Gastrocnemius medialis (tissue), 4 donors: ENCODE results near the gene SEPHS2. TPM values are rescaled to one million over a fixed set of nuclear protein-coding genes. Genes with fewer than 3 reads are reported as not detected.

ENCODE experiments used
- ATAC-seq, 2 donors: fragments of 150-250 bp; one replicate each; pipeline ENCODE4 v1.9.1; 2016
- DNase-seq, 2 donors: peaks; one replicate each; pipeline ENCODE4 v3.0.0-alpha.2; 2019
- H3K27ac ChIP-seq, 4 donors: fragments of 200-600 bp; sonication (generic); 1 replicate in 1 of 4; 2 replicates in 3 of 4; pipeline ENCODE4 v1.5.1; 2016 to 2018; ENCODE audit warnings: mild to moderate bottlenecking in 2 of 4, moderate library complexity in 1 of 4
- H3K27me3 ChIP-seq, 3 donors: fragments of 200-600 bp; sonication (generic) in 2 of 3; 1 replicate in 1 of 3; 2 replicates in 2 of 3; pipeline versions ENCODE4 v1.5.1 to v1.6.0; 2016 to 2019; ENCODE audit warnings: mild to moderate bottlenecking in 1 of 3, moderate library complexity in 1 of 3
- H3K36me3 ChIP-seq, 2 donors: fragments of 200-600 bp; sonication (generic) in 1 of 2; one replicate each; pipeline ENCODE4 v1.5.1; 2017 to 2018
- H3K4me1 ChIP-seq, 2 donors: fragments of 200-600 bp; sonication (generic) in 1 of 2; one replicate each; pipeline ENCODE4 v1.5.1; 2016 to 2017; ENCODE audit warnings: mild to moderate bottlenecking in 2 of 2
- H3K4me3 ChIP-seq, 4 donors: fragments of 200-600 bp; sonication (generic) in 3 of 4; 1 replicate in 1 of 4; 2 replicates in 3 of 4; pipeline ENCODE4 v1.5.1; 2016 to 2019; ENCODE audit warnings: mild to moderate bottlenecking in 2 of 4
- H3K9me3 ChIP-seq, 3 donors: fragments of 200-600 bp; sonication (generic) in 2 of 3; 1 replicate in 1 of 3; 2 replicates in 2 of 3; pipeline ENCODE4 v1.5.1; 2016 to 2019
- POLR2A ChIP-seq, 2 donors: fragments of 450-650 bp; IDR thresholded peaks; one replicate each; pipeline ENCODE4 v1.6.1; 2017; ENCODE audit warnings: antibody characterized with exemption in 2 of 2, mild to moderate bottlenecking in 2 of 2, moderate library complexity in 2 of 2
- in situ Hi-C, 4 donors: fragments of 200-750 bp; cut with MboI; loops; one replicate each; pipeline versions ENCODE4 v1.15.0 to v1.8.0; 2017; ENCODE audit warnings: low sequenced_read_pairs in 4 of 4
- intact Hi-C: fragments of 100-400 bp; cut with DNase I; formaldehyde crosslinking; loops from one replicate; pipeline ENCODE4 v1.15.1; 2023; ENCODE audit warnings: low total_unique reads
- total RNA-seq, 4 donors: library from RNA; depleted of rRNA; stranded (reverse); fragments of >200 nt; gene quantifications; one replicate each; pipeline versions ENCODE4 v1.1.0 to v1.2.3, GENCODE V29; 2016
- TF ChIP-seq, protein P1 (sequence below), 5 experiments: fragments of 450-650 bp in 3 of 5; fragments of 200-600 bp in 2 of 5; sonication (generic) in 2 of 5; IDR thresholded peaks in 4 of 5; conservative IDR thresholded peaks in 1 of 5; 1 replicate in 4 of 5; 2 replicates in 1 of 5; pipeline ENCODE4 v1.5.1; 2016 to 2019; ENCODE audit warnings: antibody characterized with exemption in 5 of 5, mild to moderate bottlenecking in 3 of 5, moderate library complexity in 3 of 5

The SEPHS2 gene
- total RNA-seq, 4 donors from 2014 or later = 23.7 to 29.5 (median 27.4) TPM

DNA sequence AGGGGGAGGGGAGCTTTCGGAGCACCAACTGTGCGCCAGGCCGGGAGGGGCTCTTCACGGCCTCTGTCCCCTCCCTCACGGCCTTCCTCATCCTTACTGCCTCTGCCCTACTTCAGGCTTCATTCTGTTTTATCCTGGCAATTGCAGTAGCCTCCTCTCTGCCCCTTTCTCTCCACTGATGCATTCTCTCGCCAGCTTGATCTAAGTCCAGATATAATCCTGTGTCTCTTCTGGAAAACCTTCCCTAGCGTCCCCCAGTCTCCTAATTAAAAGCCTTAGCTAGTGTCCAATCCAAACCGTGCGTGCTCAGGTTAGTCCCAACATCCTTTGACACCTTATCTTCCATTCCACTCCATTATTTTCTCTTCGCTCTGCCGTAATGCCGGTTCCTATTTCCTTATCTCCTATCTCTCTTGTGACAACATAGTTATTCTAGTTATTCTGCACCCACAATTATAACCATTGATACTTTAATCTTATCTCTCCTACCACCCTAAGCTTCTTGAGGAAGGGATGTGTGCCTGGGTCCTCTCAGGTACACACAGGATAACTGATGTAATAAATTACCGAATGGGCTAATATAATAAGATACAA lies 49.6 kb downstream of the SEPHS2 start:
- no peak for ATAC-seq
- H3K9me3 ChIP-seq = no peaks in the 10 kb centered on the region
- peaks cover 16 to 25% of the 10 kb centered on the region in 2 donors for H3K4me1 ChIP-seq
- in situ Hi-C loops (no loop called here), intact Hi-C loops (loop anchor here (1.0 kb wide), 2 partner anchors 11 to 18 kb away; partner anchors contain the start of gene ZNF771)
- H3K36me3 ChIP-seq = peaks cover 0 to 17% of the 10 kb centered on the region in 2 donors
- no peaks in the 10 kb centered on the region for H3K27me3 ChIP-seq
- no peak for DNase-seq
- TF ChIP-seq POLR2A (IDR thresholded peaks at IDR 0.05) = no peak
- TF ChIP-seq, protein P1, sequence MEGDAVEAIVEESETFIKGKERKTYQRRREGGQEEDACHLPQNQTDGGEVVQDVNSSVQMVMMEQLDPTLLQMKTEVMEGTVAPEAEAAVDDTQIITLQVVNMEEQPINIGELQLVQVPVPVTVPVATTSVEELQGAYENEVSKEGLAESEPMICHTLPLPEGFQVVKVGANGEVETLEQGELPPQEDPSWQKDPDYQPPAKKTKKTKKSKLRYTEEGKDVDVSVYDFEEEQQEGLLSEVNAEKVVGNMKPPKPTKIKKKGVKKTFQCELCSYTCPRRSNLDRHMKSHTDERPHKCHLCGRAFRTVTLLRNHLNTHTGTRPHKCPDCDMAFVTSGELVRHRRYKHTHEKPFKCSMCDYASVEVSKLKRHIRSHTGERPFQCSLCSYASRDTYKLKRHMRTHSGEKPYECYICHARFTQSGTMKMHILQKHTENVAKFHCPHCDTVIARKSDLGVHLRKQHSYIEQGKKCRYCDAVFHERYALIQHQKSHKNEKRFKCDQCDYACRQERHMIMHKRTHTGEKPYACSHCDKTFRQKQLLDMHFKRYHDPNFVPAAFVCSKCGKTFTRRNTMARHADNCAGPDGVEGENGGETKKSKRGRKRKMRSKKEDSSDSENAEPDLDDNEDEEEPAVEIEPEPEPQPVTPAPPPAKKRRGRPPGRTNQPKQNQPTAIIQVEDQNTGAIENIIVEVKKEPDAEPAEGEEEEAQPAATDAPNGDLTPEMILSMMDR (IDR thresholded peaks at IDR 0.05 in 4 of 5, conservative IDR thresholded peaks at IDR 0.05 in 1 of 5) = no peak
- peak overlapping the region; percentile 77 to 88 (median 86) for H3K27ac ChIP-seq
- peak overlapping the region; percentile 75 to 86 (median 79) for H3K4me3 ChIP-seq

DNA sequence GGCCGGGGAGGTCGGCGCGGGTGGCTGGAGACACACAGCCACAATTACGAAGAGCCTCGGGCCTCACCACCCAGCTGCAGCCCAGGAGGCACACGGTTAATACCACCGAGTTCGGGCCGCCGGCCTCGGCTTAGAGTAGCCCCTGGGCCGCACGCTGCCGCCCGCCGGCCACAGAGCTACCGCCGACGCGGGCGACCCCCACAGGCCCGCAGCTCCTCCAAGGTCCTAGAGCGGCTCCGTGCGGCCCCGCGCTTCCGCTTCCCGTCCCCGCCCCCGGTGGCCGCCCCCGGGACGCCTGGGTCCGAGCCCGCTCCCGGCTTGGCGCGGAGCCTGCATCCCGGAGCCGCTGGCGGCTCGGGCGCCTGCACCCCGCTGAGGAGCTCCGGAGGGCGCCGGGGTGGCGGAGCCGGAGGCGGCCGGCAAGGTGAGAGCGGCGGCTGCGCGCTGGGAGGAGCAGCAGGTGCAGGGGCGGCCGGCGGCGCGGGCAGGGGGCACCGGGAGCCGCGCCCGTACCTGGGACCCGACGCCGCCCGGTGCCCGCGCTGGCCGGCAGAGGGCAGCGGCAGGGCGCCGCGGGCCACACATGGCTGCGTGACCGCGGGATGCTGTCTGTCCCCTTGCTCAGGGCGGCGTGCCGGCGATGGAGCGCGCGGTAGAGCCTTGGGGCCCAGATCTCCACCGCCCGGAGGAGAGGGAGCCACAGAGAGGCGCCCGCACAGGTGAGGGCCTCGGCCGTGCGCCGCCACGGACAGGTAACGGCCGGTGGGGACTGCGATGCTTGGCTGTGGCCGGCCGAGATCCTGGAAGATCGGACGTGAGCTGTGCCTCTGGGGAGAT lies 50.3 kb downstream of the SEPHS2 start, which contains the start of gene ZNF48:
TSS of gene ZNF48 (plus strand) at position 266 of the 837 bp plus-strand sequence. CDS start at position 641, 375 bp downstream.
- TF ChIP-seq POLR2A (IDR thresholded peaks at IDR 0.05) = peak; percentile 54 to 62
- TF ChIP-seq, protein P1 (IDR thresholded peaks at IDR 0.05 in 4 of 5, conservative IDR thresholded peaks at IDR 0.05 in 1 of 5) = peak in 4 of 5 experiments; percentile 65 to 81 (median 74)
- Histone ChIP-seq H3K4me1 (peaks cover 12 to 22% of the 10 kb centered on the region in 2 donors), H3K27ac (peak within 1 kb of the TSS; percentile 77 to 88 (median 86)), H3K36me3 (peaks cover 0 to 17% of the 10 kb centered on the region in 2 donors), H3K27me3 (no peaks in the 10 kb centered on the region), H3K4me3 (peak within 1 kb of the TSS; percentile 75 to 86 (median 79)), H3K9me3 (no peaks in the 10 kb centered on the region)
- DNase-seq = peak; percentile 66 to 84
- peak; percentile 83 to 88 for ATAC-seq
- in situ Hi-C loops = no loop called here
- intact Hi-C loops = loop anchor here (1.0 kb wide), 2 partner anchors 12 to 17 kb away; partner anchors contain the start of gene ZNF771

DNA sequence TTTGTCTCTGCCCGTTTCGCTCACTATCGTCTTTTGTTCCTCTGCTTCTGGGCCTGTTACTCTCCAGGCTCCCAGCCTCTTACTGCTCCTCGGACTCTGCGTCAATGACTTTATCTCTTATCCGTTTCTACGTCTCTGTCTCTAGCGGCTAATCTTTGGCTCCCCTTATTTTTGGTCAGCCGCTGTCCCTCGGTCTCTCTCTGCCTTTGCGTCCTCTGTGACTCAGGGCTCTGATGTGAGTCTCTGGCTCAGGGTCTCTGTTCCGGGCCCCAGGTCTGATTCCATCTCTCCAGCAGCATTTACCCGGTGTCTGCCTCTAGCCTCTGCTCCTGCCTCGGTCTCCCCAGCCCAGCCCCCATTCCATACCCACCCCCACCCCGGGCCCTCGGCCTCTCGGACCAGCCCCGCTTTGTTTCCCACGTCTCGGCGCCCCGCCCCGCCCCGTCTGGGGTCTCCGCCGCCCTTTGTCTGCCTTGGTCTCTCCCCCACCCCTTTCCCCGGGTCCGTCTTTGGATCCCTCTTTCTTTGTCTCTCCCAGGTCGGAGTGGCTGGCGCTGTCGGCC lies 51.0 kb downstream of the SEPHS2 start:
- Histone ChIP-seq H3K4me1 (peaks cover 12 to 18% of the 10 kb centered on the region in 2 donors), H3K27me3 (no peaks in the 10 kb centered on the region), H3K9me3 (no peaks in the 10 kb centered on the region), H3K27ac (peak overlapping the region; percentile 77 to 88 (median 86)), H3K36me3 (peaks cover 0 to 17% of the 10 kb centered on the region in 2 donors), H3K4me3 (peak overlapping the region; percentile 75 to 86 (median 79))
- no peak for DNase-seq
- intact Hi-C loops (loop anchor here (1.0 kb wide), 2 partner anchors 13 to 16 kb away; partner anchors contain the start of gene ZNF771), in situ Hi-C loops (no loop called here)
- peak; percentile 32 to 41 for ATAC-seq
- no peak for TF ChIP-seq POLR2A (IDR thresholded peaks at IDR 0.05)
- TF ChIP-seq, protein P1 (IDR thresholded peaks at IDR 0.05 in 4 of 5, conservative IDR thresholded peaks at IDR 0.05 in 1 of 5) = no peak

Other genes starting within 250 kb of the SEPHS2 start
- gene SULT1A3, start 246.6 kb downstream of the SEPHS2 start, total RNA-seq = 10 to 100 TPM in 1 of 4 donors, 1 to 10 TPM in 2, not detected in 1; 4.9 to 11.3 (median 9.2) TPM
- gene NPIPB13, start 197.4 kb downstream of the SEPHS2 start, total RNA-seq = 10 to 100 TPM in 1 of 4 donors, 1 to 10 TPM in 1, under 1 TPM in 2; 0.62 to 10.4 (median 0.91) TPM
- 10 to 100 TPM; 33.4 to 53.8 (median 40.9) TPM for gene CD2BP2, start 90.6 kb downstream of the SEPHS2 start, total RNA-seq
- gene TBC1D10B, start 75.4 kb downstream of the SEPHS2 start, total RNA-seq = 10 to 100 TPM; 35.3 to 52.6 (median 43.6) TPM
- 1,000 to 10,000 TPM; 1,053 to 4,879 (median 1,942) TPM for gene MYL11, start 71.1 kb downstream of the SEPHS2 start, total RNA-seq
- gene SEPTIN1, start 63.3 kb downstream of the SEPHS2 start, total RNA-seq = under 1 TPM in 1 of 4 donors, not detected in 3; 0.65 TPM
- gene ZNF48, start 50.5 kb downstream of the SEPHS2 start, total RNA-seq = 10 to 100 TPM in 2 of 4 donors, 1 to 10 TPM in 2; 4.4 to 12.7 (median 8.7) TPM
- gene ZNF771, start 38.3 kb downstream of the SEPHS2 start, total RNA-seq = 10 to 100 TPM; 16.7 to 34.1 (median 24.7) TPM
- 10 to 100 TPM; 11.8 to 32.6 (median 17.8) TPM for gene DCTPP1, start 15.8 kb downstream of the SEPHS2 start, total RNA-seq
- 1 to 10 TPM in 1 of 4 donors, under 1 TPM in 2, not detected in 1; 0.16 to 1.9 (median 0.86) TPM for gene ITGAL, start 26.9 kb upstream of the SEPHS2 start, total RNA-seq
- 100 to 1,000 TPM in 1 of 4 donors, 10 to 100 TPM in 3; 39.8 to 118 (median 69.8) TPM for gene ZNF768, start 80.7 kb upstream of the SEPHS2 start, total RNA-seq
- 10 to 100 TPM in 3 of 4 donors, 1 to 10 TPM in 1; 8.6 to 17.5 (median 13.1) TPM for gene ZNF747, start 89.0 kb upstream of the SEPHS2 start, total RNA-seq
- gene ZNF764, start 112.5 kb upstream of the SEPHS2 start, total RNA-seq = 1 to 10 TPM; 3.7 to 5.5 (median 4.9) TPM
- gene ZNF688, start 125.8 kb upstream of the SEPHS2 start, total RNA-seq = 10 to 100 TPM; 11.0 to 38.2 (median 18.5) TPM
- 1 to 10 TPM in 2 of 4 donors, under 1 TPM in 2; 0.70 to 3.2 (median 1.0) TPM for gene ZNF785, start 139.8 kb upstream of the SEPHS2 start, total RNA-seq
- 1 to 10 TPM; 2.9 to 6.3 (median 6.1) TPM for gene ZNF689, start 164.5 kb upstream of the SEPHS2 start, total RNA-seq
- gene PRR14, start 205.1 kb upstream of the SEPHS2 start, total RNA-seq = 10 to 100 TPM in 3 of 4 donors, 1 to 10 TPM in 1; 8.8 to 28.4 (median 17.8) TPM
- gene FBRS, start 212.6 kb upstream of the SEPHS2 start, total RNA-seq = 10 to 100 TPM; 22.0 to 34.8 (median 28.0) TPM